Karpas-422 (cell line): ENCODE results near the gene HCFC2. TPM values are rescaled to one million over a fixed set of nuclear protein-coding genes. Genes with fewer than 3 reads are reported as not detected.

Source experiments
- DNase-seq: peaks from one replicate; pipeline ENCODE4 v3.0.0-alpha.2; 2015
- H2AFZ ChIP-seq: fragments of 200-600 bp; sonication (generic); 2 replicates; pipeline ENCODE4 v1.6.1; 2014; ENCODE audit warnings: antibody characterized with exemption, low read length, mixed read lengths
- H3K27ac ChIP-seq: fragments of 200-600 bp; sonication (generic); 2 replicates; pipeline ENCODE4 v1.5.1; 2014; ENCODE audit warnings: mild to moderate bottlenecking, low read length, moderate library complexity
- H3K27me3 ChIP-seq: fragments of 200-600 bp; sonication (generic); 2 replicates; pipeline ENCODE4 v1.6.1; 2014; ENCODE audit warnings: low read length, mixed read lengths
- H3K36me3 ChIP-seq: fragments of 200-600 bp; sonication (generic); 2 replicates; pipeline ENCODE4 v1.6.1; 2014; ENCODE audit warnings: low read length, mixed read lengths; ENCODE audit not compliant: insufficient read depth
- H3K4me1 ChIP-seq: fragments of 200-600 bp; sonication (generic); 2 replicates; pipeline ENCODE4 v1.6.1; 2014; ENCODE audit warnings: mild to moderate bottlenecking, low read length, mixed read lengths
- H3K4me2 ChIP-seq: fragments of 200-600 bp; sonication (generic); 2 replicates; pipeline ENCODE4 v1.6.1; 2014; ENCODE audit warnings: low read length, low read depth, mild to moderate bottlenecking; ENCODE audit not compliant: poor library complexity, severe bottlenecking
- H3K4me3 ChIP-seq: fragments of 200-600 bp; sonication (generic); 2 replicates; pipeline ENCODE4 v1.5.1; 2014; ENCODE audit warnings: mild to moderate bottlenecking, antibody characterized with exemption, low read length, mixed read lengths
- H3K79me2 ChIP-seq: fragments of 200-600 bp; sonication (generic); 2 replicates; pipeline ENCODE4 v1.6.1; 2014; ENCODE audit warnings: mild to moderate bottlenecking, low read length, mixed read lengths
- H3K9ac ChIP-seq: fragments of 200-600 bp; sonication (generic); 2 replicates; pipeline ENCODE4 v1.6.0; 2014; ENCODE audit warnings: low read length
- H3K9me2 ChIP-seq: fragments of 200-600 bp; sonication (generic), shearing (Covaris generic); replicated peaks from 2 replicates; pipeline ENCODE4 v1.6.0; 2014; ENCODE audit warnings: mild to moderate bottlenecking, low read length, moderate library complexity; ENCODE audit not compliant: insufficient read depth
- H3K9me3 ChIP-seq: fragments of 300-700, 200-600 bp; sonication (generic); 2 replicates; pipeline ENCODE4 v1.6.1; 2014; ENCODE audit warnings: low read length, mixed read lengths
- H4K20me1 ChIP-seq: fragments of 200-600 bp; sonication (generic); 2 replicates; pipeline ENCODE4 v1.6.1; 2014; ENCODE audit warnings: mild to moderate bottlenecking, antibody characterized with exemption, low read length, low read depth; ENCODE audit not compliant: insufficient read depth
- total RNA-seq: library from RNA; depleted of rRNA; stranded (reverse); fragments of >200 nt; shearing (Covaris generic); gene quantifications from 2 replicates; pipeline ENCODE4 v1.2.3, GENCODE V29; 2014; ENCODE audit warnings: low replicate concordance

Gene HCFC2
- total RNA-seq, 1 experiment from 2014 or later: 17.2 TPM

- H3K36me3 ChIP-seq: no peaks in the 10 kb centered on the region
- no peak overlapping the region for H3K27ac ChIP-seq
- no peaks in the 10 kb centered on the region for H3K4me1 ChIP-seq
- H3K79me2 ChIP-seq: no peaks in the 10 kb centered on the region
- no peak for DNase-seq
- H3K4me2 ChIP-seq: no peak overlapping the region
- no peaks in the 10 kb centered on the region for H3K9me3 ChIP-seq
- H3K4me3 ChIP-seq: no peak overlapping the region
- H3K9me2 ChIP-seq: no peaks in the 10 kb centered on the region
- H4K20me1 ChIP-seq: no peaks in the 10 kb centered on the region
- H2AFZ ChIP-seq: no peak overlapping the region
- no peaks in the 10 kb centered on the region for H3K27me3 ChIP-seq
- H3K9ac ChIP-seq: no peak overlapping the region
These were observed 13.9 kb upstream of the HCFC2 start for GRCh38 chr12:104050436-104050835.

GRCh38 chr12:104054681-104055346, 9.5 kb upstream of the HCFC2 start:
- no peaks in the 10 kb centered on the region for H3K79me2 ChIP-seq
- no peak overlapping the region for H2AFZ ChIP-seq
- no peaks in the 10 kb centered on the region for H4K20me1 ChIP-seq
- H3K27ac ChIP-seq: no peak overlapping the region
- H3K4me1 ChIP-seq: no peaks in the 10 kb centered on the region
- no peaks in the 10 kb centered on the region for H3K9me3 ChIP-seq
- no peaks in the 10 kb centered on the region for H3K27me3 ChIP-seq
- DNase-seq: no peak
- no peak overlapping the region for H3K9ac ChIP-seq
- H3K4me2 ChIP-seq: no peak overlapping the region
- H3K9me2 ChIP-seq: no peaks in the 10 kb centered on the region
- H3K4me3 ChIP-seq: no peak overlapping the region
- no peaks in the 10 kb centered on the region for H3K36me3 ChIP-seq

GRCh38 chr12:104055686-104056388, 8.5 kb upstream of the HCFC2 start:
- no peaks in the 10 kb centered on the region for H3K4me1 ChIP-seq
- no peak overlapping the region for H3K27ac ChIP-seq
- H3K9me2 ChIP-seq: no peaks in the 10 kb centered on the region
- H3K27me3 ChIP-seq: no peaks in the 10 kb centered on the region
- no peaks in the 10 kb centered on the region for H3K36me3 ChIP-seq
- H3K4me3 ChIP-seq: no peak overlapping the region
- H3K79me2 ChIP-seq: no peaks in the 10 kb centered on the region
- no peak overlapping the region for H3K4me2 ChIP-seq
- H3K9me3 ChIP-seq: no peaks in the 10 kb centered on the region
- no peak for DNase-seq
- no peak overlapping the region for H2AFZ ChIP-seq
- no peaks in the 10 kb centered on the region for H4K20me1 ChIP-seq
- no peak overlapping the region for H3K9ac ChIP-seq

GRCh38 chr12:104056419-104056972, 7.8 kb upstream of the HCFC2 start:
- no peaks in the 10 kb centered on the region for H3K36me3 ChIP-seq
- H3K4me2 ChIP-seq: no peak overlapping the region
- H3K9ac ChIP-seq: no peak overlapping the region
- DNase-seq: no peak
- H3K27me3 ChIP-seq: no peaks in the 10 kb centered on the region
- no peak overlapping the region for H2AFZ ChIP-seq
- H3K27ac ChIP-seq: no peak overlapping the region
- no peaks in the 10 kb centered on the region for H3K79me2 ChIP-seq
- H3K9me3 ChIP-seq: no peaks in the 10 kb centered on the region
- no peaks in the 10 kb centered on the region for H3K4me1 ChIP-seq
- no peaks in the 10 kb centered on the region for H4K20me1 ChIP-seq
- H3K4me3 ChIP-seq: no peak overlapping the region
- H3K9me2 ChIP-seq: no peaks in the 10 kb centered on the region

GRCh38 chr12:104057771-104058197, 6.5 kb upstream of the HCFC2 start:
- H3K4me2 ChIP-seq: no peak overlapping the region
- H2AFZ ChIP-seq: no peak overlapping the region
- H3K9ac ChIP-seq: no peak overlapping the region
- no peaks in the 10 kb centered on the region for H3K79me2 ChIP-seq
- DNase-seq: peak; percentile 73
- H3K27ac ChIP-seq: no peak overlapping the region
- no peaks in the 10 kb centered on the region for H3K36me3 ChIP-seq
- H3K9me2 ChIP-seq: no peaks in the 10 kb centered on the region
- H3K4me3 ChIP-seq: no peak overlapping the region
- H3K9me3 ChIP-seq: no peaks in the 10 kb centered on the region
- no peaks in the 10 kb centered on the region for H3K27me3 ChIP-seq
- H3K4me1 ChIP-seq: no peaks in the 10 kb centered on the region
- no peaks in the 10 kb centered on the region for H4K20me1 ChIP-seq

GRCh38 chr12:104058802-104059201, 5.5 kb upstream of the HCFC2 start:
- Histone ChIP-seq H3K36me3 (no peaks in the 10 kb centered on the region), H4K20me1 (no peaks in the 10 kb centered on the region), H3K9me2 (no peaks in the 10 kb centered on the region), H3K27ac (no peak overlapping the region), H3K27me3 (no peaks in the 10 kb centered on the region), H3K9ac (no peak overlapping the region), H3K4me1 (peaks cover 3% of the 10 kb centered on the region; the same call in 1 of the 2 replicates), H3K4me3 (no peak overlapping the region), H3K79me2 (no peaks in the 10 kb centered on the region), H3K9me3 (no peaks in the 10 kb centered on the region), H2AFZ (no peak overlapping the region), H3K4me2 (no peak overlapping the region)
- no peak for DNase-seq

GRCh38 chr12:104059963-104060362, 4.4 kb upstream of the HCFC2 start:
- peaks cover 3% of the 10 kb centered on the region for H3K79me2 ChIP-seq
- no peaks in the 10 kb centered on the region for H4K20me1 ChIP-seq
- no peak overlapping the region for H3K4me3 ChIP-seq
- no peak overlapping the region for H3K4me2 ChIP-seq
- H3K9ac ChIP-seq: no peak overlapping the region
- H3K36me3 ChIP-seq: no peaks in the 10 kb centered on the region
- H3K27ac ChIP-seq: no peak overlapping the region
- no peaks in the 10 kb centered on the region for H3K27me3 ChIP-seq
- H3K9me3 ChIP-seq: no peaks in the 10 kb centered on the region
- H3K9me2 ChIP-seq: no peaks in the 10 kb centered on the region
- H3K4me1 ChIP-seq: peaks cover 3% of the 10 kb centered on the region; the same call in 1 of the 2 replicates
- no peak overlapping the region for H2AFZ ChIP-seq
- DNase-seq: no peak

GRCh38 chr12:104060791-104061190, 3.5 kb upstream of the HCFC2 start:
- Histone ChIP-seq H3K27ac (no peak overlapping the region), H3K4me2 (no peak overlapping the region), H3K9me3 (no peaks in the 10 kb centered on the region), H3K9me2 (no peaks in the 10 kb centered on the region), H3K4me3 (no peak overlapping the region), H3K9ac (no peak overlapping the region), H3K4me1 (peaks cover 11% of the 10 kb centered on the region), H3K36me3 (no peaks in the 10 kb centered on the region), H3K79me2 (peaks cover 12% of the 10 kb centered on the region), H4K20me1 (no peaks in the 10 kb centered on the region), H3K27me3 (no peaks in the 10 kb centered on the region), H2AFZ (no peak overlapping the region)
- no peak for DNase-seq
